Skeletal muscle tissue (tissue), 4 donors: ENCODE data around the gene SDK1. TPM values are rescaled to one million over a fixed set of nuclear protein-coding genes. Genes with fewer than 3 reads are reported as not detected.

ENCODE experiments used
- H3K27ac ChIP-seq: one replicate; pipeline ENCODE4 v1.7.0; 2013; ENCODE audit warnings: mild to moderate bottlenecking, low read depth, low read length, inconsistent platforms
- H3K27me3 ChIP-seq, 3 donors: one replicate each; pipeline ENCODE4 v1.7.0; 2013; ENCODE audit warnings: low read length in 3 of 3; ENCODE audit not compliant: control insufficient read depth in 3 of 3, insufficient read depth in 3 of 3
- H3K36me3 ChIP-seq, 3 donors: one replicate each; pipeline ENCODE4 v1.7.0; 2013; ENCODE audit warnings: low read length in 3 of 3; ENCODE audit not compliant: control insufficient read depth in 3 of 3, insufficient read depth in 3 of 3
- H3K4me1 ChIP-seq, 3 donors: one replicate each; pipeline ENCODE4 v1.7.0; 2013; ENCODE audit warnings: low read length in 3 of 3, mild to moderate bottlenecking in 3 of 3; ENCODE audit not compliant: control insufficient read depth in 3 of 3, insufficient read depth in 3 of 3
- H3K4me3 ChIP-seq, 3 donors: one replicate each; pipeline ENCODE4 v1.7.0; 2013; ENCODE audit warnings: low read length in 3 of 3
- H3K9ac ChIP-seq, 3 donors: one replicate each; pipeline ENCODE4 v1.7.0; 2013; ENCODE audit warnings: low read length in 3 of 3, mild to moderate bottlenecking in 3 of 3, moderate library complexity in 2 of 3, low read depth in 1 of 3
- H3K9me3 ChIP-seq, 3 donors: one replicate each; pipeline ENCODE4 v1.7.0; 2013; ENCODE audit warnings: low read length in 3 of 3; ENCODE audit not compliant: control insufficient read depth in 3 of 3
- total RNA-seq: library from RNA; depleted of rRNA; stranded (reverse); fragments of >200 nt; gene quantifications from one replicate; pipeline ENCODE4 v1.2.3, GENCODE V29; 2014
- donor health status: Osteomylitis.

Gene SDK1
- total RNA-seq, 1 donor from 2014 or later = 3.7 TPM

GRCh38 chr7:4069268-4070095 lies 768.4 kb downstream of the SDK1 start:
- Histone ChIP-seq H3K9ac (no peak overlapping the region), H3K9me3 (no peaks in the 10 kb centered on the region), H3K27ac (no peak overlapping the region), H3K36me3 (no peaks in the 10 kb centered on the region), H3K27me3 (peaks cover 0 to 3% (median 0%) of the 10 kb centered on the region in 3 donors), H3K4me1 (no peaks in the 10 kb centered on the region), H3K4me3 (no peak overlapping the region)

DNA sequence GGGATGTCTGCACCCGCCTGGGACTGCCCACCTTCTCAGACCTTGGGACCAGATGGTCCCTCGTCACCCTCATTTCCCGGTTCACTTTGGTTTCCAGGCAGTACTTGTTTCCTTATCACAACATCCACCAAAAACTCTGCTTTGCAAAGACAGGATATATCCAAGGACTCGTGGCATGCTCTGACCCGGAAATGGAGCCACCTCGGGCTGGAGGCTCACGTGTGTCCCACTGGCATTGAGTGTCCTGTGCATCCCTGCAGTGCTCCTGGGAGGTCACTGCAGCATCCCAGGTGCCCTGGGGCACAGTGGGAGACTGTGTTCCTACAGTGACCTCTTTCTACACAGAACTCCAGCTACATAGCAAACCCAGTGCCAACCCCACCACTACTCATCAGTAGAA lies 769.2 kb downstream of the SDK1 start:
- Histone ChIP-seq H3K4me3 (no peak overlapping the region), H3K9me3 (no peaks in the 10 kb centered on the region)

GRCh38 chr7:4071370-4072058 lies 770.5 kb downstream of the SDK1 start:
- Histone ChIP-seq H3K36me3 (no peaks in the 10 kb centered on the region), H3K9ac (no peak overlapping the region), H3K4me1 (no peaks in the 10 kb centered on the region)

More for the DNA sequence above, 769.2 kb downstream of the SDK1 start:
- no peak overlapping the region for H3K9ac ChIP-seq
- H3K27me3 ChIP-seq = peaks cover 0 to 3% (median 0%) of the 10 kb centered on the region in 3 donors
- H3K4me1 ChIP-seq = no peaks in the 10 kb centered on the region
- no peak overlapping the region for H3K27ac ChIP-seq
- no peaks in the 10 kb centered on the region for H3K36me3 ChIP-seq

GRCh38 chr7:4072161-4072925 lies 771.3 kb downstream of the SDK1 start:
- no peaks in the 10 kb centered on the region for H3K27me3 ChIP-seq
- no peaks in the 10 kb centered on the region for H3K4me1 ChIP-seq
- H3K27ac ChIP-seq = no peak overlapping the region
- no peaks in the 10 kb centered on the region for H3K9me3 ChIP-seq
- H3K36me3 ChIP-seq = peaks cover 0 to 2% (median 0%) of the 10 kb centered on the region in 3 donors
- H3K4me3 ChIP-seq = no peak overlapping the region
- H3K9ac ChIP-seq = no peak overlapping the region

More at GRCh38 chr7:4071370-4072058, 770.5 kb downstream of the SDK1 start:
- Histone ChIP-seq H3K27me3 (no peaks in the 10 kb centered on the region), H3K9me3 (no peaks in the 10 kb centered on the region), H3K4me3 (no peak overlapping the region), H3K27ac (no peak overlapping the region)

DNA sequence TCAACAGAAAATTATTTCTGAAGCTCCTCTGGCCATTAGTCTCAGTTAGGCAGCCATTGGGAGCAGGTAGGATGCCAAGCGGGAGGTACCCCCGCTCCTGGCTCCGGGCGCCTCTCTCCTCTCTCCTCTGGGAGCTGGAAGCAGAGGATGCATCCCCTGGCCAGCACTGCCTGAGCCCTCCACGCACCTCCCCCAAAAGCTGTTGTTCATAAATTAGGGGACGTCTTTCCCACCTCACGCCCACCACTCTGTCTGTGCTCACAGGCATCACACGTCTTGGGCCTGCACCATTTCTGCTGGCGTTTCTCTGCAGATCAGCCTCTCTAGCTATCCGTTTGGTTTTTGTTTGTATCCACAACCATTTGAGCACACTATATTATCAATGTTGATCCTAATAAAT lies 772.0 kb downstream of the SDK1 start:
- Histone ChIP-seq H3K4me3 (no peak overlapping the region), H3K4me1 (no peaks in the 10 kb centered on the region), H3K27me3 (no peaks in the 10 kb centered on the region), H3K27ac (no peak overlapping the region), H3K36me3 (peaks cover 0 to 2% (median 0%) of the 10 kb centered on the region in 3 donors), H3K9me3 (no peaks in the 10 kb centered on the region), H3K9ac (no peak overlapping the region)

DNA sequence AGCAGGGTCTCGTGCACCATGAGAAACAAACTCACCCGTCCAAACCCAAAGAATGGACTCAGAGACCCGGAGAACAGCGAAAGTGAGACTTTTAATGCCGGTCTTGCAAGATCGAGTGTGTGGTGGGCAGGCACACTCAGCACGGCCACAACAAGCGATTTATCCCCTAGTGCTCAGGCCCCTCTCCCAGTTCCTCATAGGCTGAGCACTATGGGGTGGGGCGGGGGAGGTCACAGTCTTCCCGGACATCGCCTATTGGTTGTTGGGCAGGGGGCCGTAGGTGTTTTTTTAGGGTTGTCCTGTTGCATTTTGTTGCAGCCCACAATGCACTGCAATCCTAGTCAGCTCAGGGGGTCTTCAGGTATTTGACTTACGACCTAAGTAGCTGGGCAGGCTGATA lies 772.7 kb downstream of the SDK1 start:
- Histone ChIP-seq H3K9ac (no peak overlapping the region), H3K4me3 (no peak overlapping the region), H3K27me3 (no peaks in the 10 kb centered on the region), H3K27ac (no peak overlapping the region), H3K4me1 (no peaks in the 10 kb centered on the region), H3K36me3 (peaks cover 0 to 2% (median 0%) of the 10 kb centered on the region in 3 donors), H3K9me3 (no peaks in the 10 kb centered on the region)

- Histone ChIP-seq H3K4me1 (no peaks in the 10 kb centered on the region), H3K27me3 (peaks cover 0 to 2% (median 0%) of the 10 kb centered on the region in 3 donors), H3K9me3 (no peaks in the 10 kb centered on the region), H3K4me3 (no peak overlapping the region), H3K9ac (no peak overlapping the region), H3K36me3 (peaks cover 0 to 2% (median 0%) of the 10 kb centered on the region in 3 donors), H3K27ac (no peak overlapping the region)
Measured at GRCh38 chr7:4074407-4074806, 773.4 kb downstream of the SDK1 start.

- Histone ChIP-seq H3K4me3 (no peak overlapping the region), H3K9me3 (no peaks in the 10 kb centered on the region), H3K27me3 (peaks cover 0 to 2% (median 0%) of the 10 kb centered on the region in 3 donors), H3K27ac (no peak overlapping the region), H3K36me3 (peaks cover 0 to 2% (median 0%) of the 10 kb centered on the region in 3 donors), H3K4me1 (no peaks in the 10 kb centered on the region), H3K9ac (no peak overlapping the region)
Measured at GRCh38 chr7:4074994-4075393, 773.9 kb downstream of the SDK1 start.

DNA sequence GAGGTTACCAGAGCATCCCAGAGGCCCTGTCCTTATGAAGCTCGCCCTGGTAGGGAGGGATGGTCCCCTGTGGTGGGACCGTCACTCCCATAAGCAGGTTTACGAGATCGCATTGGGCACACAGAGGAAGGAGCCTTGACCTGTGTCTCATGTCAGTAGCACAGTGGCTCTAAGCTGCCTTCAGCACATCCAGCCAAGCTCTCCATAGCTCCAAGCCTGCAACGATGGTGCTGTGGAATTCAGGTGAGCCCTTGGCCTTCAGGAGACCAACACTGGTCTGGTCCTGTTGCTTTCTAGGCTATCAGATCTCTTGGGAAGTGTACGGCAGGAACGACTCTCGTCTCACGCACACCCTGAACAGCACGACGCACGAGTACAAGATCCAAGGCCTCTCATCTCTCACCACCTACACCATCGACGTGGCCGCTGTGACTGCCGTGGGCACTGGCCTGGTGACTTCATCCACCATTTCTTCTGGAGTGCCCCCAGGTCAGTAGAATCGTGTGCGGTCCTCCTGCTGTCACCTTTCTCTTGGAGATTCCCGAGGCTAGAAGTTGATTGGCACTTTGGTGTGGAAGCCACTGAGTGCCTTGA lies 775.7 kb downstream of the SDK1 start:
- Histone ChIP-seq H3K9ac (no peak overlapping the region), H3K4me1 (no peaks in the 10 kb centered on the region), H3K9me3 (no peaks in the 10 kb centered on the region), H3K27ac (no peak overlapping the region), H3K36me3 (peaks cover 0 to 2% (median 0%) of the 10 kb centered on the region in 3 donors), H3K4me3 (no peak overlapping the region), H3K27me3 (peaks cover 0 to 2% (median 0%) of the 10 kb centered on the region in 3 donors)
